HL-60 (cell line): ENCODE measurements around the gene TNFAIP2.

Experiments
- DNase-seq, 2 experiments: peaks; one replicate each; pipeline ENCODE4 v3.0.0-alpha.2; 2010 to 2020; ENCODE audit warnings: low read depth in 1 of 2, low spot score in 1 of 2
- H3K27ac ChIP-seq: fragments of 250-450 bp; sonication (Bioruptor Pico); replicated peaks from 2 replicates; pipeline ENCODE4 v1.5.1; 2020; ENCODE audit warnings: mild to moderate bottlenecking, moderate library complexity
- H3K27me3 ChIP-seq: fragments of 250-450 bp; sonication (Bioruptor Pico); 2 replicates; pipeline ENCODE4 v1.5.1; 2021; ENCODE audit warnings: mild to moderate bottlenecking, moderate library complexity; ENCODE audit not compliant: insufficient read depth, poor library complexity, severe bottlenecking
- H3K4me3 ChIP-seq: replicated peaks from 2 replicates; pipeline ENCODE4 v1.5.1; 2011; ENCODE audit warnings: mild to moderate bottlenecking, control low read depth, low read length; ENCODE audit not compliant: insufficient read depth
- GABPA ChIP-seq: IDR thresholded peaks from 2 replicates; pipeline ENCODE4 v1.6.1; 2012; ENCODE audit warnings: low read depth
- POLR2AphosphoS5 ChIP-seq: IDR thresholded peaks from 2 replicates; pipeline ENCODE4 v1.6.1; 2012; ENCODE audit warnings: low read depth
- SPI1 ChIP-seq: IDR thresholded peaks from 2 replicates; pipeline ENCODE4 v1.6.1; 2012; ENCODE audit warnings: low read depth, mild to moderate bottlenecking, borderline replicate concordance
- TF ChIP-seq, protein P1 (sequence below): IDR thresholded peaks from one replicate; pipeline ENCODE4 v1.5.1; 2011; ENCODE audit warnings: low read length, control low read depth, inconsistent platforms; ENCODE audit not compliant: insufficient read depth
- TF ChIP-seq, protein P2 (sequence below): IDR thresholded peaks from 2 replicates; pipeline ENCODE4 v1.6.1; 2012; ENCODE audit warnings: low read depth; ENCODE audit not compliant: insufficient replicate concordance

The TNFAIP2 gene

DNA sequence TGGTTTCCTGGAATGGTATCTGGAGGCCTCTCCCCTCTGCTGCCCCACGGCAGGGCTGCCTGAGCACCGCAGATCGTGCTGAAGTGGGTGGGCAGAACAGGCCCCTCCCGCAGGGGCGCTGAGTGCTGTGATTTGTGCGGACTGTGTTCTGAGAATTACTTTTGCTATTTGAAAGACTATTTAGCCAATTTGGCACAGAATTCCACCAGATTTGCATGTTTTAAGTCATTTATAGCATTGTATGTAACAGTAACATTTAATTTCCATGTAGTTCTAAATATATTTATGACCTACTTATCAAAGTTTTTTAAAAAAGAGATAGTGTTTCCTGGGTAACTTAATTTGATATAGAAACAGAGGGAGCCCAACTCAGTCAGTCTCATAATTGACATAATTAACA is 55.3 kb downstream of the TNFAIP2 start:
- no peak overlapping the region for H3K4me3 ChIP-seq
- TF ChIP-seq SPI1, result no peak
- no peak for TF ChIP-seq POLR2AphosphoS5
- TF ChIP-seq, protein P1, sequence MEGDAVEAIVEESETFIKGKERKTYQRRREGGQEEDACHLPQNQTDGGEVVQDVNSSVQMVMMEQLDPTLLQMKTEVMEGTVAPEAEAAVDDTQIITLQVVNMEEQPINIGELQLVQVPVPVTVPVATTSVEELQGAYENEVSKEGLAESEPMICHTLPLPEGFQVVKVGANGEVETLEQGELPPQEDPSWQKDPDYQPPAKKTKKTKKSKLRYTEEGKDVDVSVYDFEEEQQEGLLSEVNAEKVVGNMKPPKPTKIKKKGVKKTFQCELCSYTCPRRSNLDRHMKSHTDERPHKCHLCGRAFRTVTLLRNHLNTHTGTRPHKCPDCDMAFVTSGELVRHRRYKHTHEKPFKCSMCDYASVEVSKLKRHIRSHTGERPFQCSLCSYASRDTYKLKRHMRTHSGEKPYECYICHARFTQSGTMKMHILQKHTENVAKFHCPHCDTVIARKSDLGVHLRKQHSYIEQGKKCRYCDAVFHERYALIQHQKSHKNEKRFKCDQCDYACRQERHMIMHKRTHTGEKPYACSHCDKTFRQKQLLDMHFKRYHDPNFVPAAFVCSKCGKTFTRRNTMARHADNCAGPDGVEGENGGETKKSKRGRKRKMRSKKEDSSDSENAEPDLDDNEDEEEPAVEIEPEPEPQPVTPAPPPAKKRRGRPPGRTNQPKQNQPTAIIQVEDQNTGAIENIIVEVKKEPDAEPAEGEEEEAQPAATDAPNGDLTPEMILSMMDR, result no peak
- TF ChIP-seq, protein P2, sequence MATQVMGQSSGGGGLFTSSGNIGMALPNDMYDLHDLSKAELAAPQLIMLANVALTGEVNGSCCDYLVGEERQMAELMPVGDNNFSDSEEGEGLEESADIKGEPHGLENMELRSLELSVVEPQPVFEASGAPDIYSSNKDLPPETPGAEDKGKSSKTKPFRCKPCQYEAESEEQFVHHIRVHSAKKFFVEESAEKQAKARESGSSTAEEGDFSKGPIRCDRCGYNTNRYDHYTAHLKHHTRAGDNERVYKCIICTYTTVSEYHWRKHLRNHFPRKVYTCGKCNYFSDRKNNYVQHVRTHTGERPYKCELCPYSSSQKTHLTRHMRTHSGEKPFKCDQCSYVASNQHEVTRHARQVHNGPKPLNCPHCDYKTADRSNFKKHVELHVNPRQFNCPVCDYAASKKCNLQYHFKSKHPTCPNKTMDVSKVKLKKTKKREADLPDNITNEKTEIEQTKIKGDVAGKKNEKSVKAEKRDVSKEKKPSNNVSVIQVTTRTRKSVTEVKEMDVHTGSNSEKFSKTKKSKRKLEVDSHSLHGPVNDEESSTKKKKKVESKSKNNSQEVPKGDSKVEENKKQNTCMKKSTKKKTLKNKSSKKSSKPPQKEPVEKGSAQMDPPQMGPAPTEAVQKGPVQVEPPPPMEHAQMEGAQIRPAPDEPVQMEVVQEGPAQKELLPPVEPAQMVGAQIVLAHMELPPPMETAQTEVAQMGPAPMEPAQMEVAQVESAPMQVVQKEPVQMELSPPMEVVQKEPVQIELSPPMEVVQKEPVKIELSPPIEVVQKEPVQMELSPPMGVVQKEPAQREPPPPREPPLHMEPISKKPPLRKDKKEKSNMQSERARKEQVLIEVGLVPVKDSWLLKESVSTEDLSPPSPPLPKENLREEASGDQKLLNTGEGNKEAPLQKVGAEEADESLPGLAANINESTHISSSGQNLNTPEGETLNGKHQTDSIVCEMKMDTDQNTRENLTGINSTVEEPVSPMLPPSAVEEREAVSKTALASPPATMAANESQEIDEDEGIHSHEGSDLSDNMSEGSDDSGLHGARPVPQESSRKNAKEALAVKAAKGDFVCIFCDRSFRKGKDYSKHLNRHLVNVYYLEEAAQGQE, result no peak
- no peak for TF ChIP-seq GABPA
- no peak for DNase-seq
- no peak overlapping the region for H3K27ac ChIP-seq
- H3K27me3 ChIP-seq, result no peaks in the 10 kb centered on the region

- no peak for DNase-seq
- Histone ChIP-seq H3K4me3 (no peak overlapping the region), H3K27ac (no peak overlapping the region), H3K27me3 (no peaks in the 10 kb centered on the region)
- no peak for TF ChIP-seq SPI1
- TF ChIP-seq, protein P1, result no peak
These were observed 55.8 kb downstream of the TNFAIP2 start for GRCh38 chr14:103179094-103179493.

DNA sequence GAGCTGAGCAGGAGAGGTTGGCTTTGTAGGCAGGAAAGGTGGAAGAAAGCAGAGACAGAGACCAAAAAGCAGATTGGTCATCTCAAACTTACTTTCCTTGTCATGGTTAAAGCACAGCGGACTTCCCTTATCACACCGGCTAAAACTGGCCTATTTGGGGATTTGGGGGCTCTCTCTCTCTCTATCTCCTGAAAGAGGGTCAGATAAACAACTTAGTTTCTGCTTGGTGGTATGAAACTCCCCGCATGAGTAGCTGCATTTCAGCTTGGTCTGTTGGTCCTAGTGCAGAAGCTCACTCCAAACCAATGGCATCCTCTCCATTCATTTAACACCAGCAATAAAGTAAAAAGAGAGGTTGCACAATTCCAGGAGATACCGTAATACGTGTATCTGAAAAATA is 57.1 kb downstream of the TNFAIP2 start:
- Histone ChIP-seq H3K27ac (no peak overlapping the region), H3K4me3 (no peak overlapping the region), H3K27me3 (no peaks in the 10 kb centered on the region)
- TF ChIP-seq, protein P2, result no peak
- TF ChIP-seq GABPA, result no peak
- no peak for TF ChIP-seq SPI1
- TF ChIP-seq, protein P1, result no peak
- TF ChIP-seq POLR2AphosphoS5, result no peak
- DNase-seq, result no peak

GRCh38 chr14:103184046-103184445 is 60.8 kb downstream of the TNFAIP2 start:
- Histone ChIP-seq H3K27me3 (peaks cover 18% of the 10 kb centered on the region), H3K27ac (no peak overlapping the region), H3K4me3 (no peak overlapping the region)
- TF ChIP-seq GABPA (no peak), SPI1 (no peak), POLR2AphosphoS5 (no peak)
- TF ChIP-seq, protein P1, result no peak
- TF ChIP-seq, protein P2, result no peak
- no peak for DNase-seq
